Activated gamma-delta T cell (primary cell): ENCODE measurements around the gene SCN5A.

Source experiments
- DNase-seq: peaks from one replicate; lab custom pipeline; 2025; lab: John Stamatoyannopoulos, UW

The SCN5A gene

DNA sequence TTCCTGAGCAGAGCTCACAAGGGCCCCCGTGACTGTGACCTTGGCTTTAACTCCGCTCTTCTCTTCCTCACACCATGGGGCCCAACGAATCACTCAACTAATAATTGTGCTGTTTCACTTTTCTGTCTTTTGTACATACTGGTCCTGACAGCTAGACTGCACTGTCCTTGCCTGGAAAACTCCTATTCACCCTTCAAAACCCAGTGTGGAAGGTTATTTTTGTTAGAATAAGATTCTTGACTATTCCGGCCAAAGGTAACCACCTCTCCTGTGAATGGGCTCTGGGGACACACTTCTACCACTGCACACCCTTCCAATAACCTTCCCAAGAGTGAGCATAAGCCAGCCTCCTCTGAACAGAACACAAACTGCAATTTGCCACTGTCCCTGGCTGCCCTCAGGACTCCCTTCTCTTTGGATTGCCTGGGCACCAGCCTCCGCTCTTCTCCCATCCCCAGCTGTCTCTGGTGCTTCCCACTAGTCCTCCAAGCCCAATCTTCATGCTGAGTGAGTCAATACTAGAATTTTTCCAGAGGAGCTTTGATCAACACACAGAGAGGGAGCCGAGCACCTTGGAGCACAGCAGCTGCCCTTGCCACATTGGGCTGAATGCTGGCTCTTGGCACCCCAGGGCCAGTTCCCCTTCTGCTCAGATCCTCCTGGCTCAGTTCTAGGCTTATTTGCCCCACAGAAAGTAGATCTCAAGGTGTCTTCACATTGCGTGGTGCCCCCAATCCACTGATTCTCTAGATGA lies 2.1 kb downstream of the SCN5A start:
- DNase-seq: no peak

DNA sequence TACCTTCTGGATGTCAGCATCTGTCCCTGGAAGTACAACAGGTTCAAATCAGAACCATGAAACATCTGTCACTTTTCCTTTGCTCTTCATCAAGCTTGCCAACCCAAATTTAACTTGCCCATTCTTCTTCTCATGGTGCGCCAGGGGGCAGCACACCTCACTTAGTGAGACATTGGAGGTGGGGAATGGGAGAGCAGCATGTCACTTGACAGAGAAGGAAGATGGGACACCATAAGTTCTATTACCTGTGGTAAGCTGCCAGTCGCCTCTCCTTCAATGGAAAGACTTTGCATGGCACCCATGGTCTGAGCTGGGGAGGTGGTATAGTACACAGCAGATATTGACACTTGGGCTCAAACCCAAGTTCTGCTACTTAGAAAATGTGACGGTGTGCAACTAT lies 2.9 kb downstream of the SCN5A start:
- no peak for DNase-seq

- DNase-seq: no peak
Observed at GRCh38 chr3:38646062-38646461, 3.4 kb downstream of the SCN5A start.

DNA sequence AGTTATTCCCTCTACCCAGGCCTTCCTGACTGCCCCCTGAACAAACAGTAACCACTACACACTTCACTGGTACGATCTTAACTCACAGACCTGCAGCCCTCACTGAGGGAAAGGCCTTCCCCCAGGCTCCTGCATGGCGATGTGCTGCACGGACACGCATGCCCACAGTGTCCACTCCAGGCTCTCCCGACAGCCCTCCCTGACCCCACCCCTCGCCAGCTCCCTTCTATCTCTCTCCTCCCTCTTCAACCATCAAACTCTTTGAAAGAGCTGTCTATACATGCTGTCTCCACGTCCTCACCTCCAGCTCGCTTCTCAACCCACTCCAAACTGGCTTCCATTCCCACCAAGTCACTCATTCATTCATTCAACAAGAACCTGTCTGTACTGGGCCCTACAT lies 3.9 kb downstream of the SCN5A start:
- no peak for DNase-seq

GRCh38 chr3:38645076-38645475 lies 4.4 kb downstream of the SCN5A start:
- DNase-seq: no peak

- DNase-seq: no peak
Observed at GRCh38 chr3:38644662-38645053, 4.8 kb downstream of the SCN5A start.

DNA sequence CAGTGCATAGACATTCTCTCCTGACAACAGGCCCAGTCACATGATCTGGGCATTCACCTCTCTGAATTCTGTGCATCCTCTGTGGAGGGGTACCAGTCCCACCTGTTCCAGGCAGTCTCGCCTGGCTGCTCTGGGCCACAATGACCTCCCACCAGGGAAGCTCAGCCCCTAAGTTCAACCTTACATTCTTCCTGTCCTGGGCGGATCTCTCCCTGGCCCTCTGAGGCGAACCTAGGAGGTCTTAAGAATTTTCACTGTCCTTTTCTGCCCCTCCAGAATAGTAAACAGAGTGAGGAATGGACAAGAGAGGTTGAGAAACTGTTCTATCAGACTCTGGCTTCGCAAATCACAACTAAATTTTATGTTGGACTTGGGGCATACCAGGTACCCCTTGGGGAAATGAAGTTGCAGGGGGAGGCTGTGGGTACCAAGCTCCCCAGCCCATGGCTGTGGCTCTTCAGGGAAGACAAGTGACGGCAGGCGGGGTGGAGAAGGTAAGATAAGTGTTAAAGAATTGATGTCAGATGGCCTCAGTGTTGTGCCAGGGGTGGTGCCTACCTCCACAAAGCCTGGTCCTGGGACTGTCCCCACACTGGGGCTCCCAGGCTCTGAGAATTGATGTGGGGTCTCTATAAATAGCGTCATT lies 5.3 kb downstream of the SCN5A start:
- DNase-seq: no peak

- DNase-seq: no peak
Observed at GRCh38 chr3:38643592-38643991, 5.9 kb downstream of the SCN5A start.

DNA sequence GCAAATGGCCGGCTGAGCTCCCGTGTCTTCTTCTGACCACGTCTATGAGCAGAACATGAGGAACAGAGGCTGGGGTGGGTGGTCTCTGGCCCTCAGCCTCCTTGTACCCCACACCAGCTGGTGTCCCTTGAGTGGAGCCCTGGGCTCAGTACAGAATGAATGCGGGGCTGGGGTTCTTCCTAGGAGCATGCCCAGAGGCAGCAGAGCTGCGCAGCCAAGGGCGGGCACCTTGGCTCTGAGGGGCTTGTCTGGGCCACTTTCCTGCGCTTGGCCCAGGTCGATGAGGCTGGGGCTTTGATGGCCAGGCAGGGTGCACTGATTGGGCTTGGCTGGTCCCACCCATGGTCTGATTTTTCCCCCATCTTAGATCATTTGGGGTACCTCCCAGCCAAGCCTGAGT lies 6.4 kb downstream of the SCN5A start:
- DNase-seq: no peak

- DNase-seq: no peak
Observed at GRCh38 chr3:38641461-38642110, 7.9 kb downstream of the SCN5A start.

- no peak for DNase-seq
Observed at GRCh38 chr3:38640661-38641452, 8.6 kb downstream of the SCN5A start.

DNA sequence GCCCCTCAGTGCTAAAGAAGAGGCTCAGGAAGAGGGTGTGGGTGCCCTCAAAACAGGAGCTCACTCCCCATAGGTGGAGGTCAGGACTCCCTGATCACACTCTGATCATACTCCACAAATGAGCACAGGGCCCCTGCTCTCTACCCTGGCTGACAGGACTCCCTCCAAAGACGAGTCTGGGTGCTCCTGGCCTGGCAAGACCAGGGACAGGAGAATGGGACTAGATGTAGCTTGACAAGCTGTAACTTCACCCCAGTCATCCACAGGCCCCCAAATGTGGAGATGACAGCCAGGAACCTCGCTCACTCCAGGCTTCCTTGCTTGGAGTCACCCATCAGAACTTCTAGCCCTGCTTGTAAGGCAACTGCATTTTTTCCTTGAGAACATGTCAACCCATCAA lies 11.1 kb downstream of the SCN5A start:
- DNase-seq: no peak

DNA sequence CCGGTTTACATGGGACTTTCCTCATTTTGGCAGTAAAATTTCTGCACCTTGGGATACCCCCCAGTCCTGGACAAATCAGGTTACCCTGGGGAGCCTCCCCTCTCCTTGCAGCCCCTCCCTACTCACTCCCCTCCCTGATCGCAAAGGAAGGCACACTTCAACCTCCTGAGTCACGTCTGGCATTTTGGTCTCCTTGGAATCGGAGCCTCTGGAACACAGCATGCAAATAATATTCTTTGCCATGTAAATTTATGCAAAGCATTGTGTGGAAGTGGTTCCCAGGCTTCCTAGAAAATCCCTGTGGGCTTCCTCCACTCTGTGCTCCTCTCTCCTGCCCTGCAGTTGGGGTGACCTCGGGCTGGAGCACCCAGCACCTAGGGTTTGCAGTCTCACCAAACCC lies 11.6 kb downstream of the SCN5A start:
- DNase-seq: no peak

GRCh38 chr3:38636881-38637280 lies 12.6 kb downstream of the SCN5A start:
- DNase-seq: no peak

GRCh38 chr3:38636464-38636863 lies 13.0 kb downstream of the SCN5A start:
- DNase-seq: no peak

DNA sequence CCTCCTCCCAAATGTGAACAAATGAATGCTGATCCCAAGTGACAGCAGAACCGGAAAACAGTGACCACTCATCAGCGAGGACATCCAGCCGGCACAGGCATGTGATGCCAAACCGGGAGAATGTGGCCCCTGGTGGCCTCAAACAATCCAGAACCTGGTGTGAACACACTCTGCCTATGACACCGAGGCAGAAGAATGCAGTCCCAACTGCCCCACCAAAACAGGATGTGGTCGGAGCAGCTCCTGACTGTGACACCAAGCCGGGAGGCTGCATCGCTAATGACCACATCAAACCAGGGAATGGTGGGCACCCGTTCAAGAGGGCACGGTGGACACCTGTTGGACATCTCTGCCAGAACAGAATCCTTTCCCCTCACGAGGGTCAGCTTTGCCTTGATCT lies 15.4 kb downstream of the SCN5A start:
- DNase-seq: no peak

DNA sequence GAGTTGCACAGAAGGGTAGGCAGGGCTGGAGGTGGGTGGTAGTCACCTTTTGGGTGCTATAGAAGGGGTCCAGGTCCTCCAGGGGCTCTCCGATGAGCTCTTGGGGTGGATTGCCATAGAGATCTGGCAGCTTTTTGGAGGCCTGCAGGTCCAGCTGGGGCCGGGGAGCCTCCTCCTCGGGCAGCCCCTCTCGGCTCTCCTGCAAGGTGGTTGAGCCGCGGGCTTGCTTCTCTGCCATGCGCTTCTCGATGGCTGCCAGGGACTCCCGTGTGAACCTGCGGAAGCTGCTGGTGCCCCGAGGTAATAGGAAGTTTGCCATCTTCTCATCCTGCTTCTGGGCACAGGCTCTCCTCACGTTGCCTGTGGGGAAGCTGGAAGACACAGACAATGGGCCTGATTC lies 16.5 kb downstream of the SCN5A start:
- no peak for DNase-seq

- no peak for DNase-seq
Observed at GRCh38 chr3:38630606-38631005, 18.9 kb downstream of the SCN5A start.

GRCh38 chr3:38630070-38630469 lies 19.4 kb downstream of the SCN5A start:
- no peak for DNase-seq

DNA sequence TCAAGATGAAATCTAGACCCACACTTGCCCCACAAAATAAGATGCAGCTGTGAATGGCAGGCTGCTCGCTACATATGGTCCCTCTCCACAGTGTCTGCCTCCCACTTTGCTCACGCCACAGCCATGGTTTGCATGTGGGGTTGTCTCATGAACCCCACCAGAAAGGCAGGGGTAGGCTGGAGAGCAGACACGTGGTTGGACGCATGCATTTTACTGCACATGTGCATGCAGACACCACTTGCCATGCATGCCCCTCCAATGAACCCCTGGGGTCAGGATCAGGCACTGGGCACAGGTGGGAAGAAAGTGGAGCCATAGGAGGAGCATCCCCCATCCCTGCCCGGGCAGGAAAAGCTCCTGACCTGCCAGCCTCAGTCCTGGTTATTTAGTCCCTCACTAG lies 20.7 kb downstream of the SCN5A start:
- DNase-seq: no peak

DNA sequence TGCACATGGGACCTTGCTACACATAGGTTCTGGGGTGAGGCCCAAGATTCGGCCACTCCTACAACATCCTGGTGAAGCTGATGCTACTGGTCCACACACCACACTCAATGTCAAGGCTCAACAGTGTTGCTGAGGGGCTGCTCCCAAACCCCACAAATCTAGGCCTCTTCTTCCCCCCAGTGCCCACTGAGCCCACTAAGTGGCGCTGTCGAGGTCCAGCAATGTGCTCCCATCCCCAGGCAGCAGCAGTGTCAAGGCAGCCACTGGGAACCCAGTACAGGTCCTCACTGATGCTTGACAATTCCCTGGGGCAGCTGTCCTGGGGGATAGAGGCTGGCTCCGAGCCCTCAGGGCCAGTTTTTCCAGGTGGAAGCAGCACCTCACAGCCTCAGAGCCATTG lies 21.5 kb downstream of the SCN5A start:
- DNase-seq: no peak

DNA sequence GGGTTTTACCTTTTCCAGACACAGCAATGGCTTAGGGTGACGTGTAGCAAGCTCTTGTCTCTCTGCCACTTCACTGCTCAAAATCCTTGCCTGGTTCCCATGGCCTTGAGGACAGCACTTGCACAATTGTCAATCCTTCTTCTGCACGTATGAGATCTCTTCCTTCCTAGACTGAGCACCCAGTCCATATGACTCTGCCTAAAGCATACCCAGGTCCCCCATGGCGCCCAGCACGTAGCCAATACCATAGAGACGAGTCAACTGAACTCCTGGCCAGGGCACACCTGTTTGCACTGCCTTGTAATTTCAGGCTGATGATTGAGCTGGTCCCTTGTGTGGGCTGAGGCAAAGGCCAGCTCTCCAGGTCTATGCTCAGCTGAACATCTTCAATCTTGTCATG lies 23.3 kb downstream of the SCN5A start:
- DNase-seq: no peak

DNA sequence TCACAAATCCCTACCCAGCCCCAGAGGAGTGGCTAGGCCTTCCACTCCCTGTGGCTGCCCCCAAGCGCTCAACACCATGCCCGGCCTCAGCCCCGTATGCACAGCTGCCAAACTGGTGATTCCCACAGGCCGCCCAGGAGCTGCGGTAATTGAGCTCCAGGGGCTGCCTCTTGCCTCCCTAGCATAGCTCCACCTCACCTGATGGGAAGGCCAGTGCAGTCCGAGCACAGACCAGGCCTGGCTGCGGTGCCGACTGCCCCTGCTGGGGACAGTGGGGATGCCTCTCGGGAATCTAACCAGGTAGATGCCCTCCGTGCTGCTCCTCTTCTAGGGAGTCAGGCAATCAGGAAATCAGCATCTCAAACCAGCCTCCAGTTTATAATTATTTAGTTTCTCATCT lies 25.9 kb downstream of the SCN5A start:
- no peak for DNase-seq
